Smooth muscle cell (in vitro differentiated cells): ENCODE results near the gene CPNE6. TPM values are rescaled to one million over a fixed set of nuclear protein-coding genes. Genes with fewer than 3 reads are reported as not detected.

Source experiments
- DNase-seq: peaks from one replicate; lab custom pipeline; 2025; ENCODE audit not compliant: unreplicated experiment; lab: John Stamatoyannopoulos, UW
- H2AFZ ChIP-seq: fragments of 200-600 bp; sonication (generic); 2 replicates; pipeline ENCODE4 v1.6.0; 2016; ENCODE audit warnings: antibody characterized with exemption, low read depth, mild to moderate bottlenecking
- H3F3A ChIP-seq: fragments of 200-600 bp; sonication (generic); 2 replicates; pipeline ENCODE4 v1.6.0; 2017; ENCODE audit warnings: antibody characterized with exemption, low read depth
- H3K27ac ChIP-seq: fragments of 200-600 bp; sonication (generic); 2 replicates; pipeline ENCODE4 v1.5.1; 2016; ENCODE audit warnings: low read depth, mild to moderate bottlenecking
- H3K27me3 ChIP-seq: fragments of 200-600 bp; sonication (generic); 2 replicates; pipeline ENCODE4 v1.6.1; 2016; ENCODE audit warnings: low read depth, mild to moderate bottlenecking
- H3K36me3 ChIP-seq: fragments of 200-600 bp; sonication (generic); 2 replicates; pipeline ENCODE4 v1.5.1; 2016; ENCODE audit warnings: low read depth
- H3K4me1 ChIP-seq: fragments of 200-600 bp; sonication (generic); 2 replicates; pipeline ENCODE4 v1.5.1; 2016; ENCODE audit warnings: low read depth
- H3K4me2 ChIP-seq: fragments of 200-600 bp; sonication (generic); 2 replicates; pipeline ENCODE4 v1.6.0; 2016; ENCODE audit warnings: mild to moderate bottlenecking
- H3K4me3 ChIP-seq: fragments of 200-600 bp; sonication (generic); 2 replicates; pipeline ENCODE4 v1.5.1; 2016; ENCODE audit warnings: mild to moderate bottlenecking
- H3K79me2 ChIP-seq: fragments of 200-600 bp; sonication (generic); 2 replicates; pipeline ENCODE4 v1.6.0; 2016; ENCODE audit warnings: low read depth, mild to moderate bottlenecking
- H3K9ac ChIP-seq: fragments of 200-600 bp; sonication (generic); 2 replicates; pipeline ENCODE4 v1.6.0; 2016; ENCODE audit warnings: low read depth
- H3K9me3 ChIP-seq: fragments of 200-600 bp; sonication (generic); replicated peaks from 2 replicates; pipeline ENCODE4 v1.5.1; 2016; ENCODE audit warnings: low read depth
- H4K20me1 ChIP-seq: fragments of 200-600 bp; sonication (generic); 2 replicates; pipeline ENCODE4 v1.6.0; 2016; ENCODE audit warnings: low read depth
- CTCF ChIP-seq: fragments of 200-600 bp; sonication (generic); IDR thresholded peaks from 2 replicates; pipeline ENCODE4 v1.5.1; 2017; ENCODE audit warnings: borderline replicate concordance, mild to moderate bottlenecking, antibody characterized with exemption; ENCODE audit not compliant: insufficient read depth, poor library complexity, severe bottlenecking
- WGBS: methylation state at CpG from one replicate; pipeline ENCODE4 v1.1.7; 2016; ENCODE audit warnings: low lambda C conversion rate; 5-methylcytosine and 5-hydroxymethylcytosine counted together
- polyA plus RNA-seq: library from polyadenylated mRNA; unstranded; fragments of >200 nt; fragmentation: Nextera tagmentation; extraction: Ambion mirVana; gene quantifications from 2 replicates; pipeline ENCODE4 v1.2.1, GENCODE V29; 2016
- total RNA-seq: library from RNA; depleted of rRNA; stranded (reverse); fragments of >200 nt; gene quantifications from 2 replicates; pipeline ENCODE4 v1.2.3, GENCODE V29; 2014

CPNE6 gene
- total and polyA plus RNA-seq, 2 experiments from 2014 or later = not detected

DNA sequence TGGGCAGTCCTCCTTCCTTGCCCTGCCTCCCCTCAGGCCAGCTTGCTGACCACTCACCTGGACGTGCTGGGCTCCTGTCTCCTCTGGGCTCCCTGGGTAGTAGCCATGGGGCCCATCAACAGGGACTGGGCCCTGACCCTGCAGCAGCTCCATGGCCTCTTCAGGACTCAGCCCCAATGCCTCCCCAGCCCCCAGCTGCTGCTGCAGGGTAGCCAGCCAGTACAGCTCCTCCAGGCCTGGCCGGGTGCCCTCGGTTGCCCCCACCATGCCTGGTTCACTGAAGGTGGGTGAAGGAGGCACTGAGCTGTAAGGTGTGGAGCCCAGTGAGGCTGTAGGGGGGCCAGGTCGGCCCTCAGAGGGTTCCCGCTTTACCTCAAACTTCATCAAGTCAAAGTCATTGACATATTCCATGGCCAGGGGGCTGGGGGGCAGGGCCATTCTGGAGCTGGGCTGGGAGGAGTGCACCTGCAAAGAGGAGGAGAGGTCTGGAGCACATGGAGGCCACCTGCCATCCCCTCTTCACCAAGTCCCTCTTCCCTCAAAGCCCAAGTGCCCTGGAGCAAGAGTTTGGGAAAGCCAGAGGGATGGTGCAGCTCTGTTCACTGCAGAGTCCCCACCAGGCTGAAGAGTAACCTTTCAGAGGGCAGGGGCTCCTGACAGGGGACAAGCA, 11.2 kb downstream of the CPNE6 start:
- no peaks in the 10 kb centered on the region for H4K20me1 ChIP-seq
- no peak overlapping the region for H2AFZ ChIP-seq
- H3K36me3 ChIP-seq = no peaks in the 10 kb centered on the region
- H3K4me1 ChIP-seq = peaks cover 21% of the 10 kb centered on the region
- 99% methylated on average over 5 of the region's 5 CpGs for WGBS
- H3K4me3 ChIP-seq = no peak overlapping the region
- no peak for DNase-seq
- no peaks in the 10 kb centered on the region for H3K79me2 ChIP-seq
- H3K9ac ChIP-seq = no peak overlapping the region
- no peak overlapping the region for H3K4me2 ChIP-seq
- H3K9me3 ChIP-seq = no peaks in the 10 kb centered on the region
- TF ChIP-seq CTCF = no peak
- H3F3A ChIP-seq = no peaks in the 10 kb centered on the region
- H3K27ac ChIP-seq = no peak overlapping the region
- peaks cover 30% of the 10 kb centered on the region for H3K27me3 ChIP-seq

- no peaks in the 10 kb centered on the region for H4K20me1 ChIP-seq
- peaks cover 21% of the 10 kb centered on the region for H3K4me1 ChIP-seq
- TF ChIP-seq CTCF = no peak
- H3K4me3 ChIP-seq = no peak overlapping the region
- H2AFZ ChIP-seq = no peak overlapping the region
- no peaks in the 10 kb centered on the region for H3F3A ChIP-seq
- H3K27me3 ChIP-seq = peaks cover 30% of the 10 kb centered on the region
- no peaks in the 10 kb centered on the region for H3K9me3 ChIP-seq
- no peak overlapping the region for H3K27ac ChIP-seq
- no peak for DNase-seq
- H3K79me2 ChIP-seq = no peaks in the 10 kb centered on the region
- H3K9ac ChIP-seq = no peak overlapping the region
- no peaks in the 10 kb centered on the region for H3K36me3 ChIP-seq
- H3K4me2 ChIP-seq = no peak overlapping the region
- WGBS = 88% methylated on average over 3 of the region's 3 CpGs
Observed at GRCh38 chr14:24083462-24083861, 12.1 kb downstream of the CPNE6 start.

- Histone ChIP-seq H3K27me3 (peaks cover 27% of the 10 kb centered on the region), H4K20me1 (no peaks in the 10 kb centered on the region), H3K27ac (no peak overlapping the region), H3K36me3 (no peaks in the 10 kb centered on the region), H3K4me3 (no peak overlapping the region), H2AFZ (no peak overlapping the region), H3K4me1 (peaks cover 21% of the 10 kb centered on the region), H3K9me3 (no peaks in the 10 kb centered on the region), H3K9ac (no peak overlapping the region), H3K4me2 (no peak overlapping the region), H3F3A (no peaks in the 10 kb centered on the region), H3K79me2 (no peaks in the 10 kb centered on the region)
- DNase-seq = no peak
- no peak for TF ChIP-seq CTCF
- 100% methylated on average over 2 of the region's 2 CpGs for WGBS
Observed at GRCh38 chr14:24084440-24084839, 13.1 kb downstream of the CPNE6 start.

GRCh38 chr14:24085215-24085614, 13.9 kb downstream of the CPNE6 start:
- peaks cover 16% of the 10 kb centered on the region for H3K4me1 ChIP-seq
- H3K4me2 ChIP-seq = no peak overlapping the region
- TF ChIP-seq CTCF = no peak
- no peak for DNase-seq
- H3K27ac ChIP-seq = no peak overlapping the region
- no peaks in the 10 kb centered on the region for H3F3A ChIP-seq
- H2AFZ ChIP-seq = no peak overlapping the region
- peaks cover 19% of the 10 kb centered on the region for H3K27me3 ChIP-seq
- no peak overlapping the region for H3K9ac ChIP-seq
- no peaks in the 10 kb centered on the region for H3K79me2 ChIP-seq
- H3K9me3 ChIP-seq = no peaks in the 10 kb centered on the region
- no peaks in the 10 kb centered on the region for H4K20me1 ChIP-seq
- 80% methylated on average over 3 of the region's 3 CpGs for WGBS
- no peak overlapping the region for H3K4me3 ChIP-seq
- H3K36me3 ChIP-seq = no peaks in the 10 kb centered on the region
